Activated CD4-positive, alpha-beta T cell treated with anti-CD3 and anti-CD28 coated beads, Interleukin-2, amount 50 U/mL, for 1 hour (primary cell): ENCODE results near the gene PTPRN2.
A peak's percentile ranks its signal among the peaks of the same experiment; 100 is the strongest.

Experiments used
- DNase-seq: peaks from one replicate; pipeline ENCODE4 v3.0.0-alpha.2; 2020

Gene PTPRN2

DNA sequence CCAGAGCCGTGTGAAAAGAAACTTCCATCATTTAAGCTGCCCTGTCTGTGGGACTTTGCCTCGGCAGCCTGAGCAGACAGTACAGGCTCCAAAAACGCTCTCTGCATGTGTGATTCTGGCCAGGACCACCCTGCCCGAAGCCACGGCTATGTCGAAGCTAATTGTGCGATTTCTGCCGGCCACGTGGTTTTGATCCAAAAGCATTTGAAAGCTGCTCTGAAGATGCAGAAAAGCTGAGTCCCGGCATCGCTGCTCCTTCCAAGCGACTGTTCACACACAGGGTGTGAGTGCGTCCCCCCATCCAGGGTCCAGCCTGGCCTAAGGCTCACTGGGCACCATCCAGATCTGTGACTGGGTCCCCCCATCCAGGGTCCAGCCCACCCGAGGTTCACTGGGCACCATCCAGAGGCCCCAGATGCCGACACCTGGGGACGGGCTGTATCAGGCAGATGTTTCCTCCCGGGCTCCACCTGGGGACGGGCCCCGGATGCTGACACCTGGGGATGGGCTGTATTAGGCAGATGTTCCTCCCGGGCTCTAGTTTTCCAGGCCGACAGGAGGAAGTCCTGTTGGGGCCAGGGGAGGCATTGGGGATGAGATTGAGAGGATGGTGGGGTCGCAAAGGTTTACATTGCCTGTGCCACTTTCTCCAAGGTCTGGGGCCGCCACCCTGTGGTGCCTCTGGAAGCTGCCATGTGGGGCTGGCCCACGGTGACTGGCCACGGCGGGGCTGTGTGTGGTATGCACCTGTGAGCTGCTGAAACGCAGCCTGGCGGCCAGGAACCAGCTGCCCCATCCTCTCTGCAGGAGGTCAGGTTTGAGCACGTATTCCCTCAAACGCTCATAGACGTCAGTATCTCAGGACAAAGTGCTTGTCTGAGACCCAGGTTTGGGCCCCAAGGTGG lies 723.5 kb downstream of the PTPRN2 start:
- no peak for DNase-seq

DNA sequence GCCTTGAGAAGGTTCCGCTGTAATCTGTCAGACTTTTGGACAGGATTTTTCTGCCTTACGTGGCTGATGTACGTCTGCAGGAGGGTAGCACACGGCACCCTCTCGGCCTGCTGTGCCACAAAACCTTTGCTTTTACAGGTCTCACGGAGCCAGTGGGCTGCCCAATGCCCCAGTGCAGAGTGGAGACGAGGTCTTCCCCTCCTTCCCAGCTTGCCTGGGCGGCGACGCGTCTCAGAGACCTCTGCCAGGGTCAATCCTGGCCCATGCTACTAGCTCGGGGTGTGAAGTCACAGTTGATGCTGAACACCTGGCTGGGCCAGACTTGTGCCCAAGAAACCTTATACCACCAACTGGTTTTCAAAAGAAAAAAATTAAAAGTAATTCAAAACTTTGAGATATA lies 724.4 kb downstream of the PTPRN2 start:
- no peak for DNase-seq

DNA sequence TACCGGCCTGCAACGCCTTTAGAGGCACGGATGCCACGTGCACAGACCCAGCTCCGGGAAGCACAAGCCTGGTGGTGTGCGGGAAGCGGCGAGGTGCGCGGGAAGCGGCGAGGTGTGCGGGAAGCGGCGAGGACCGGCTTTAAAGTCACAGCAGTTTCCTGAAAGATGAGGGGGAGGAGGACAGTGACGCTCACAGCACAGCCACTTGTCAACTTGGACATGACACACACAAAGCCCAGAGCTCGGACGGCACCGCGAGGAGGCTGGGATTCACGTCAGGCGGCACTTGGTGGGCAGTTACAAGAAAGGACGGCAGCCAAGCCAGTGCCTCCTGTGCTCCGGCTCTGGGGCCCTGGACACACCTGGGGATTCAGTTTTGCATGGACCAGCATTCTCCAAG lies 724.9 kb downstream of the PTPRN2 start:
- no peak for DNase-seq

DNA sequence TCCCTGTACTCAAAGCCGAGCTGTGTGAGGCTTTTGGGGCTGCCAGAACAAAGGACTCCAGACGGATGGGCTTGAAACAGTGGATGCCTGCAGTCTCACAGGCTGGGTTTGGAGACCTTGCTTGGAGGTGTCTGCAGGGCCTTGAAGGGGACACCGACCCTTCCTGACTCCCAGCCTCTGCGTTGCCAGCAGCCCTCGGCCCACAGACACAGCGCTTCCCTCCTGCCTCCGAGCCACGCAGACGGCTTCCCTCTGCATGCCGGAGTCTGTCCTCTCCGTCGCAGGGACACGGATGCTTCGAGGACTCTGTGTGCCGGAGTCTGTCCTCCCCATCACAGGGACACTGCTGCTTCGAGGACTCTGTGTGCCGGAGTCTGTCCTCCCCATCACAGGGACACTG lies 726.1 kb downstream of the PTPRN2 start:
- DNase-seq = no peak

DNA sequence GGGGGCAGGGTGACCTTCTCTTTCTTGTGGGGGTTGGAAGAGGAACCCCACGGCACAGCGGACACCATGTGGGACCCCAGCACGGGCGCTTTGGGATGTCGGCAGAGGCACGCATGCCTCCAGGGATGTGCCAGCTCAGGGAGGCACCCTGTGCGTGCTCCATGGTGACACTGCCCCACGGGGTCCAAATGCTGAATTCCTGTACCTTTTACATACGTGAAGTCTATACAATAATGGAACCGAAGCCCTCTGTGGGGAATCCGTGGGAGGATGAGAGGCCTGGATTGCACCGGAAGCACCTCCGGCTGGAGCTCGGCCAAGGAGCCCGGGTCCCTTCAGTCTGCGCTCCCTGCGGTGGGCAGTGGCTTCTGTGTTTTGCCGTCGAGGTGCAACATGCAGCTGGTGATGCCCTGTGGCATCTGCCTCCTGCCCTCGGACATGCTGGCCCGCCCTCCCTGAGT lies 726.6 kb downstream of the PTPRN2 start:
- DNase-seq = no peak

DNA sequence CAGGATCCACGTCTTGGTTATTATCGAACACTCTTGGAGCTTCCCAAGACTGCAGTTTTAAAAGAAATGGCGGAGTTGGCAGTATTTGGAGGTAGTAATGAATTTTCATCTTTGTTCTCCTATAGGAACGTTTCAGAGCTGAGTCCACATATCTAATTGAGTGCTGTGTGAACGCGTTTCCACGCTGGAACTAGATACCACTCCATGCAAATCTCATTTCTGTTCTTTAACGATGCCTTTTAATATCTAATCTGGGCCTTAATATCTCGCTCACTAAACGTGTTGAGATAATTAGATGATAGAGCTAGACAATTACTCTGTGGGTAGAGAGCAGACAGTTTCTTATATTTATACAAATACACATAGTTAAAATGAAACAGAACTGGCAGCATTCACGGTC lies 727.2 kb downstream of the PTPRN2 start:
- no peak for DNase-seq

DNA sequence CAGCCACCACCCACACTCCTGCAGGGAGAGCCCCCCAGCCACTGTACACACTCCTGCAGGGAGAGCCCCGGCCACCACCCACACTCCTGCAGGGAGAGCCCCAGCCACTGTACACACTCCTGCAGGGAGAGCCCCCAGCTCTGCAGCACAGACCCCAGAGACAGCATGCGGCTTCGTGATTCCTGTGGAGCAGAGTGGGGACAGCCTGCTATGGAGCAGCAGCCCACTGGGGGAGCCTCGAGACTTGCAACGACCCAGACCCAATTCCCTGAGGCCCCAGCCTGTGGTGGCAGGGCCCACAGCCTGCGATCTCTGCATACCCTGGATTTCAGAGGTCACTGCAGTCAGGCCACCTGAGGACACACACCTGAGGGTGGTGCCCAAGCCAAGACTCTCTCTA lies 727.7 kb downstream of the PTPRN2 start:
- DNase-seq = no peak

DNA sequence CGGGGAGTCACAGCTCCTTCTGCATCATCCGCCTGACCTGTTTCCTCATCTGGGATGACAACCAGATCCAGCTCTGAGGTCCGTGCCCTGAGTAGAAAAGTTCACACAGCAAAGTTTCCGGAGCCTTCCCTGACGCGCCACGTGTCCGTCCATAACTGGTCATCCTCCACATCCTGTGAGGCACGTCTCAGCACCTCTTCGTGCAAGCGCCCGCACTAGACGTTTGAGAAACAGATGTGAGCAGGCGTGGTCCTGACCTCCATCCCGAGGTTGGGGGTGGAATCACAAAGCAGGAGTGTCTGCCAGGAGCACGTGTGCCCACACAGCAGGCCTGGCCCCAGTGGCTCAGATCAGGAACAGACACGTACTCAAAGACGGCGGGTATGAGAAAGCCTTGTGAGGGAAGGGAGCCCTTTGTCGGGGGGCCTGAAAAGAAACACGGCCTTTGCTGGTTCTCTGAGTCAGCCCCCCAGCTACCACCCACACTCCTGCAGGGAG lies 730.0 kb downstream of the PTPRN2 start:
- no peak for DNase-seq

DNA sequence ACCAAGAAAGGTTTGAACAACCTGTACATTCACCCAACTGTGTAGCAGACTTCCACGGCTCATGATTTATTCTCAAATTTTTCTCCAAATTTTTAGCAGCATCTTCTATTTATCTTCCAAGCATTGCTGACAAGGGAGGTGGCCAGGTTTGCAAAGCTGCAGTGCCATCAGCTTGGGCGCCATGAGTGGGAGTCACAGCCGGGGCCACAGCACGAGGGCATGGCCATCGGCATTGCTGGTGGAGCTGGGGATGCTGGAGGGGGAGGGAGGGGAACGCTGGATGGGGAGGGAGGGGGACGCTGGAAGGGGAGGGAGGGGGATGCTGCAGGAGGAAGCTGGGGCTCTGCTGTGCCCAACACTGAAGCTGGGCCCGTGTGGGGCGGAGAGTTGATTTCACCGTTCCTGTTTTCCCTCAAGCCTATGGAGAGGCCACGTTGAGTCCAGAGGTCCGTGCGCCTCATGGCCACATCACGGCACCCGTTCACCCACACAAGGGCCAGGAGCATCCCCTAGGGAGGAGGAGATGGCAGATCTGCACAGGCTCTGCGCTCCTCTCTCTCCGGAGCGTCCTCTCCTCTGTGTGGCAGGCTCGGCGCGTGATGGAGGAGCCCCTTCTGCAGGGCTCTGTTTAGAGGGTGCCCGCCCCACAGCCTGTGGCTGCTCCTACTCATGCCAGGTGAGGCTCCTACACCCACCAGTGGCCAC lies 730.6 kb downstream of the PTPRN2 start:
- no peak for DNase-seq

DNA sequence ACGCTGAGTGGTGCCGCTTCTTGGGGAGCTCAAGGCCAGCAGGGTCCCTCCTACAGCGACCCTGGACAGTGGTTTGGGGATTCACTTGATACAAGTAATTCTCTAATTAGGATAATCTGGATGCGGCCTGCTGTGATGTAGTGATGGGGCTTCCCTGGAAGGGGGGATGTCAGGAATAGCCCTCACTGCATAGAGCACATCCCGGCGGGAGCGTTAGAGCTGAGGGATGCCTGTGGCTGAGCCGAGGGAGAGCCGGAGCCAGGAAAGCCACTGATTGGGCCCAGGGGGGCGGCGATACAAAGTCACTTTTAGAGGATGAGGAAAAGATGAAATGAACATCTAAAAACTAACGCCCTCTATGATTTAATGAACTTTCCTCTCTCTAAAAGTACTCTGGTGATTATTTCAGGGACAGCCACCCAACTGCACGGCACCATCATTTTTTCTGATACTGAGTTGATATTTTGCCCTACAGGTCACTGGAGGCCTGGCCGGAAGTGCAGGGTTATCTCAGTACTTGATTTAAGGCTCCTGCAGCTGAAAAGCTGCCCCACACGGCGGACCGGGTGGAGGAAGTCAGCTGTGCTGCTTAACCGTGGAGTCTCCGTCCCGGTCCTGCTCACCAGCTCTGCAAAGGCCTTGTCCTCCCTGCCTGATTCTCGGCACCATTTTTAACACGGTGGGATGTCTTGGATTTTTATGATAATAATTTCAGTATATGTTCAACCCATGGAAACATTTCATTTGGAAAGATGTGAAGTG lies 732.0 kb downstream of the PTPRN2 start:
- DNase-seq = no peak

DNA sequence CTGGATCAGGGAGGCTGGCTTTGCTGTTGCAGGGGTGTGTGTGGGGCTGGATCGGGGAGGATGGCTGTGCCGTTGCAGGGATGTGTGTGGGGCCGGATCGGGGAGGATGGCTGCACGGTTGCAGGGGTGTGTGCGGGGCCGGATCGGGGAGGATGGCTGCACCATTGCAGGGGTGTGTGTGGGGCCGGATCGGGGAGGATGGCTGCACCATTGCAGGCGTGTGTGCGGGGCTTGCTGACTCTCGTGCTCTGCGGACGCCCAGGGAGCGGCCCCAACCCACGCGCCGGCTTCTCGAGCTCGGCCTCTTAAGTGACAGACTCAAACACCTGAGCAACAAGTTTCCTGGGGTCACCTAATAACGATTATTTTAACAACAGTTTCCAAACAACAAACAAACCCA lies 732.6 kb downstream of the PTPRN2 start:
- no peak for DNase-seq

DNA sequence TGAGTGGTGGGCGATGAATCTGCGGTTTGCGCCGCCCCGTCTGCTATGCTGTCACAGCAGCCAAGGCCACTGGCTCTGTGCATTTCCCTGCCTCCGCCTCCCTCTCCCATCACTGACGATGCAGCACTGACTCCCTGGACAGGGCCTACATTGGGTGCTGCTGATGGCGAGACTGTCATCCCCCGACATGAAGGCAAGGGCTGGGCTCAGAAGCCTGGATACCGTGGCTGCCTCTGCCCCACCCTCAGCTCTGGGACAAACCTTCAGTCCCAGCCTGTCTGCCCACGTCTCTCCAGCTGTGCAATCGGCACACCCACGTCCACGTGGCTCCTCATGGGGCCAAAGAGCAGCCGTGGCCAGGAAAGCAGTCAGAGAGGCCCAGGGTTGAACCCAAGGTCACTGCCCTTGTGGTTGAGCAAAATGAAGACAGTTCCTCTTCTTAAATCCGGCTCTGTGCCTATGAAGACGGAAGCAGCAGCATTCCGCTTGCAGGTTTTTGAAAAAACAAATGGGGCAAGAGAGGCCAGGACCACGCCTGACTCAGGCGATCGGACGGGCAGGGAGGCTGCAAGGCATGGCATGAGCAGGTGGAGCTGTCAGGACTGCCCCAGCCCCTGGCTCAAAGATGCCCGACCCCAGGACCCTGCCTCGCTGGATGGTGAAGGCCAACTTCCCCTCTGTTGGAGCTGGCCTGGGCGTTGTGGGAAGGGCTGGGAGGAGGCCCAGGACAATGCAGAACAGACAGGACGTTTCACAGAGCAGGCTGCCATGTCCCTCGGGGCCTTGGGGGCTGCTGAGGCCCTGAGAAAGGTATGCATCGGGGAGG lies 733.3 kb downstream of the PTPRN2 start:
- no peak for DNase-seq

DNA sequence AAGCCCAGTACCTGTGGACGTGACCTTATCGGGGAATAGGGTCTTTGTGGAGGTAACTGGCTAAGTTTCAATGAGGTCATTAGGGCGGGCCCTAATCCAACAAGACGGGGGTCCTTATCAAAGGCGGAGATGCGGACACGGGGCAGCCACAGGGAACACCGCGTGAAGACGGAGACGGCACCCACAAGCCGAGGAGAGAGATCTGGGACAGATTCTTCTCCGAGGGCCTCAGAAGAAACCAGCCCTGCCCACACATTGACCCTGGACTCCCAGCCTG lies 733.9 kb downstream of the PTPRN2 start:
- no peak for DNase-seq

DNA sequence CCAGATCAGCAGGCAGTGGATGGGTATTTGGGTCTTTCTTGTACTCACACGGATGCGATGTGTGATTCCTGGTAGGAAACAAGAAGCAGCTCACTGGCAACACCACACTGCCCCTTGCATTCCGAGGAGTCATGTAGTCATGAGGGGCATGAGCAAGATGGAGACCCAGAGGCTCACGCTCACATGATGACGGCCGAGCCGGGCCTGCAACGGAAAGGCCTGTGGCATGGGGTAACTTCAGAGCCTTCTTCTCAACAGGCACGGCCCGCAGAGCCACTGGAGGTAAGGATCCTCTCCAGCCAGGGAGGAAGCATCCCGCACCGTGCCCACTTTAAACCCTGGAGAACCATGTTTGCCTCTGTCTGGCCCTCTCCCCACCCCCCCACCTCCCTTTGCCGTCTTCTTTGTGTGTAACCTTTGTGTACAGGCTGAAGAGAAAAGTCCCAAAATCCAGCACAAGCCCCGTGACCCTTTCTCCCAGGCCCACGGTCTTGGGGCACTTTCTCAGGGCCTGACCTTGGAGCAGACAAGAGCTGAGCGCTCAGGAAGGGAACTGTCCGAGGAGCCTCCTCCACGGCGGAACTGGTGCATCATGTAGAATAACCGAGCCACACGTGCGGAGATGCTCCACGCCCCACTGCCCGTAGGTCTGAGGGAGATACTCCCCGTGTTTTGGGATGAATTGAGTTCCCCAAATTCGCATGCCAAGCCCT lies 734.4 kb downstream of the PTPRN2 start:
- DNase-seq = no peak

DNA sequence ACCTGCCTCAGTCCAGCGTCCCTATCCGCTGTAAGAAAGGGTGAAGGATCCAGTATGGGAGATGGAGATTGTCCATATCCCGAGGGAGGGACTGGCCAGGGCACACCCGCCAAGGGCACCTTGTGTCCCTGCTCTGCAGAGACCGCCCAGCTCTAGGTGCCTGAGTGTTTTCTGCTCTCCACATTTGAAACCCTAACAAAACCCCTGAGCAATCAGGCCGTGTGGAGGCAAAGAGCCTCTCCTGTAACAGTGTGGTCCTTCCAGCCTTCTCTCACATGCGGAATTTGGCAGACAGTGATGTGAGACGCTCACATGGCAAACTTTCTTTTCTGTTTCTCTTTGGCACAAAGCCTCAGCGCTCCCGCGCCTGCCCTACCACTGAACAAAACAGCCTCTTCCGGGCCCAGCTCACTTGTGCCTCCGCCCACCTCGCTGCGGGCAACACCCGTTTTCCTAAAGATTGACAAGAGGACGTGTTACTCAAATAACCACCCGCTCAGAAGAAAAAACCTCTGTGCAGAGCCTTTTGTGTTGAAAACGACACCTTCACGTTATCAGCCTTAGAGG lies 736.0 kb downstream of the PTPRN2 start:
- DNase-seq = peak; percentile 68

DNA sequence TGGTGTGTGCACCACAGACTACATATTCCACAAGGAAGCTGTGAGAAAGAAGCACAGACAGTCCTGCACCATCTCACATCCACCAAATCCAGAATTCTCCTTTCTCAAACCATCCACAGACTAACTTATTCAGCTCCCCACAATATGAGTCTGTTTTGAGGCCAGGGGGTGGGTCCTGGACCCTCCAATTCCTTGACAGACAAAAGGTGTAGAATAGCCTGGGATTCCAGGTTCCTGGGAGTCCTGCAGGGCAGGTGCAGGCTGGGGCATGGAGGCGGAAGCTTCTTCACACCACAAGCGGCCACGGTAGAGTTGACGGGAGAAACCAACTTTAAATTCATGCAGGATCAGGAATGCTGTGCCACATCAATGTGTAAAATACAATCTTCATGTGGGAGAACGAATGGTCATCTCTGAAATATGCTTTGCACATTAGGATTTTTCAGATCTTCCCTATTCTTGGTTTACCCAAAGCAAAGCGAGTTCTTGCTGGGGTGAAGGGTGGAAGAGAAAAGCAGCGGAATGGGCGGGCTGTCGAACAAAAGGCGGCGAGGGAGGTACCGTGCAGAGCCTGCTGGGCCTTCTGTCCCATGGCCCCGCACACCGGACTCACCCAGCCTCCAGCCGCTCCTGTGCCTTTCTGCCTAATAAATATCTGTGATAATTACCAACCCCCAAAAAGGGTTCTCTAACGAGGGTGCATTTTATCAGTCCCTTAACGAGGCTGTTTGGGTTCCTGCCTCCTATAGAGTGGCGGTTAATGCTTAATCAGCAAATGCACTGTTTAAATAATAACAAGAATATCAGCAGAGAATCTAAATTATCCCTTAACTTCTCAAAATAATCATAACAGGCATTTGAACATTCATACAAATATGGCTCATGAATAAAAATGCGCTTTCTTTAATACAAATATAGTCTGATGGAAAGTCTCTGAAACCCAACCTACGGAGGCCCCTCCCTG lies 736.9 kb downstream of the PTPRN2 start:
- no peak for DNase-seq

DNA sequence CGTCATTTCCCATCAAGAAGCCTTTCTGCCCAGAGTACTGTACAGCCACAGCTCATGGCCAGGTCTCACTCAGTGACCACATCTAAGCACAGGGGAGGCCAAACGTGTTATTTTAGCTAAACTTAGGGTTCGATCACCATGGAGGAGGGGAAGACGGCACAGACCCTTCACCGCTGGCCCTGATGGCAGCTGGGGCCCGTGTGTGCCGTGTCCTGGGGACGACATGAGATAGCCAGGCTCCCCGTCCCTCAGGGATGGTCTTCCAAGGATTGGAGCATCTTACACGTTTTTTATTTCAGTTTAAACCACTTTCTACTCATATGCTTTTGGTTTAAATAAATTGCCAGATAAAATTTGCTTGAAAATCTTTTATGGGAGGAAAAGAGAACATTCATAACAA lies 737.9 kb downstream of the PTPRN2 start:
- no peak for DNase-seq

DNA sequence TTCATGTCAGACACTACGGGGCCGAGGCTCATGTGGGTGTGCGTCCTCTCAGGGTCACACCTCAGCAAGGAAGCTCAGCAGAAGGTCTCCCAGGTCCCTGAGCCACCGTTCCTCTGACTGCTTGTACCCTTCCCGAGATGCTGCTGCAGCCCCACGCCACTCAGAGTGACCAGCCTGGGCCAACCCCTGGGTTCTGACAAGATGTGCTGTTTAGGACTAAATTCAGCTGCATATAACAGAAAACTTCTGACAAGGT lies 738.4 kb downstream of the PTPRN2 start:
- no peak for DNase-seq

DNA sequence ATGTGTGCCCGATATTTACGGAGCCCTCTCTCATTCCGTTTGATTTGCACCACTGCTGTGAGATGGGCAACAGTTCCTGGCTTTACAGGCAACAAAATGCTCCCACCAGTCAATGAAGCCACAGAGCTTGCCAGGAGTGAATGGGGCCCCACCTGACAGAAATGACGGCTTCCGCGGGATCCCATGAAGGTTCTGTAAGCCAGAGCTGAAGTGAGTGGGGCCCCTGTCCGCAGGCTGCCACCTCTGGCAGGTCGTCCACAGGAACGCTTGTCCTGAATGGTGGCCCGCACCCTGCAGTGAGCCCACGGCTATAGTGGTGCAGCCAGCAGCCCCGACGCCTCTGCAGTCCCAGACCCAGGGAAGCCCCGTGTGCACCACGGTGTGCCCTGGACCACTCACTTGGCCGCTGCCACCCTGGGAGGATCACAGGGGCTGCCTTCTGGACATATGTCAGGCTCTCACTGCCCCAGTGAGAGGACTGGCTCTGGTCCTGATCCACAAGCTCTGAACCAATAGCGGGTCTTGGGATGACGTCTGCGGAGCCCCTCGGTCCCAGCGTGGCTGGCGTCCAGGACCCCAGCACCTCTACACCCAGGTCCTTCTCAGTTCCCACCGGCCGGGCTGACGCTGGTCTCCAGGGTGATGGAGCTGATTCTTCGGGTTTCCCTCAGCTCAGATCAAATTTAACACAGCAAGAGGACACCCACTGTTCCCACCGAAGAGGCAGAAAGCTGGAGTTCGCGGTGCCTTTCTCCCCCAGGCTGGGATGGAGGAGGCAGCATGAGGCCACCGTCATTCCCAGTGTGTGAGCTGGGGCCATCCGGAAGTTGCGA lies 738.9 kb downstream of the PTPRN2 start:
- DNase-seq = no peak
